HepG2 (cell line): Measurements from ENCODE around the gene EMILIN1. TPM values are rescaled to one million over a fixed set of nuclear protein-coding genes. Genes with fewer than 3 reads are reported as not detected.

Experiments
- AHR ChIP-seq: IDR thresholded peaks from 2 replicates; pipeline ENCODE4 v1.6.1; 2018; ENCODE audit warnings: missing genetic modification reagents, missing compliant biosample characterization
- ATF1 ChIP-seq: IDR thresholded peaks from 2 replicates; pipeline ENCODE4 v1.6.1; 2016; ENCODE audit warnings: mild to moderate bottlenecking, control low read depth
- HOXD1 ChIP-seq: sonication (generic); formaldehyde crosslinking; IDR thresholded peaks from 2 replicates; pipeline ENCODE4 v1.5.0; 2020; ENCODE audit warnings: missing genetic modification reagents
- NCOA2 ChIP-seq: sonication (generic); formaldehyde crosslinking; IDR thresholded peaks from 2 replicates; pipeline ENCODE4 v1.8.0; 2022; ENCODE audit warnings: inconsistent platforms
- NR2F2 ChIP-seq: IDR thresholded peaks from 2 replicates; pipeline ENCODE4 v1.6.1; 2012; ENCODE audit warnings: low read depth, inconsistent platforms, borderline replicate concordance
- PRDM10 ChIP-seq: sonication (generic); formaldehyde crosslinking; IDR thresholded peaks from 2 replicates; pipeline ENCODE4 v1.4.0; 2020; ENCODE audit warnings: low read depth, missing genetic modification reagents
- SMARCC2 ChIP-seq: fragments of 450-650 bp; IDR thresholded peaks from 2 replicates; pipeline ENCODE4 v1.6.1; 2017; ENCODE audit warnings: antibody characterized with exemption, mild to moderate bottlenecking
- TP53 ChIP-seq: sonication (generic); formaldehyde crosslinking; conservative IDR thresholded peaks from 2 replicates; pipeline ENCODE4 v1.4.0; 2020; ENCODE audit warnings: missing genetic modification reagents
- ZHX2 ChIP-seq, 2 experiments: sonication (generic) in 1 of 2; formaldehyde crosslinking in 1 of 2; IDR thresholded peaks; 2 replicates each; pipeline versions ENCODE4 v1.6.1 to v1.9.0; 2014 to 2022; ENCODE audit warnings: antibody characterized with exemption in 1 of 2, borderline replicate concordance in 1 of 2, inconsistent platforms in 1 of 2, low read depth in 1 of 2, missing genetic modification reagents in 1 of 2
- ZMAT5 ChIP-seq: sonication (generic); formaldehyde crosslinking; IDR thresholded peaks from 2 replicates; pipeline ENCODE4 v1.5.0; 2020; ENCODE audit warnings: mild to moderate bottlenecking, low read depth, missing genetic modification reagents, borderline replicate concordance
- ZNF18 ChIP-seq: sonication (generic); formaldehyde crosslinking; IDR thresholded peaks from 2 replicates; pipeline ENCODE4 v1.8.0; 2022; ENCODE audit warnings: mild to moderate bottlenecking, missing genetic modification reagents; ENCODE audit not compliant: insufficient replicate concordance
- ZNF317 ChIP-seq: sonication (generic); formaldehyde crosslinking; IDR thresholded peaks from 2 replicates; pipeline ENCODE4 v1.5.0; 2020; ENCODE audit warnings: mild to moderate bottlenecking, missing genetic modification reagents
- ZNF484 ChIP-seq: sonication (generic); formaldehyde crosslinking; IDR thresholded peaks from 2 replicates; pipeline ENCODE4 v1.5.1; 2020; ENCODE audit warnings: mild to moderate bottlenecking, low read depth, missing genetic modification reagents, borderline replicate concordance
- ZNF768 ChIP-seq: sonication (generic); formaldehyde crosslinking; IDR thresholded peaks from 2 replicates; pipeline ENCODE4 v1.4.0; 2020; ENCODE audit warnings: missing genetic modification reagents
- ZNF878 ChIP-seq: sonication (generic); formaldehyde crosslinking; IDR thresholded peaks from 2 replicates; pipeline ENCODE4 v1.8.1; 2023; ENCODE audit warnings: mild to moderate bottlenecking, missing genetic modification reagents, moderate library complexity
- polyA plus RNA-seq, 8 experiments: library from polyadenylated mRNA; depleted of rRNA in 3 of 8; stranded (reverse) in 7 of 8; unstranded in 1 of 8; fragments of >200 nt; fragmentation: Illumina TruSeq in 4 of 8; extraction: Trizol in 4 of 8; gene quantifications; 2 replicates each; pipeline versions ENCODE4 v1.2.1 to v1.2.3, GENCODE V29; 2011 to 2016; ENCODE audit warnings: low read depth in 4 of 8, missing spikeins in 1 of 8, mixed read lengths in 1 of 8; ENCODE audit not compliant: insufficient read depth in 1 of 8
- total RNA-seq, 5 experiments: library from RNA; depleted of rRNA; stranded (reverse); fragments of >200 nt; fragmentation: Illumina TruSeq; extraction: Trizol; gene quantifications; 2 replicates each; pipeline ENCODE4 v1.2.3, GENCODE V29; 2016; ENCODE audit warnings: low read depth in 1 of 5

EMILIN1 gene
- total and polyA plus RNA-seq, 2 of the 13 experiments (the other 11 are each of a cell fraction or from before 2014, with no cell fraction given), result 8.1 to 9.7 TPM

- TF ChIP-seq ZMAT5 (no peak), NR2F2 (peak; percentile 53; the same call in 1 of the 2 replicates), ZNF878 (CRISPR knock-in tag) (no peak), AHR (CRISPR knock-in tag) (peak; percentile 62), ZNF18 (no peak), ATF1 (CRISPR knock-in tag) (no peak), PRDM10 (no peak), ZNF768 (CRISPR knock-in tag) (peak; percentile 65), ZNF317 (peak; percentile 76; the same call in 1 of the 2 replicates), ZHX2 (IDR thresholded peaks at IDR 0.05; ENCODE audit: low read depth) (0 out of 2 replicates have a peak, but pooled peaks have one; percentile 10), ZHX2 (CRISPR knock-in tag; IDR thresholded peaks at IDR 0.05; ENCODE audit: borderline replicate concordance) (no peak), TP53 (CRISPR knock-in tag) (no peak), ZNF484 (CRISPR knock-in tag) (0 out of 2 replicates have a peak, but pooled peaks have one; percentile 18), HOXD1 (CRISPR knock-in tag) (no peak; the same call in 1 of the 2 replicates), NCOA2 (CRISPR knock-in tag) (peak; percentile 12; the same call in 1 of the 2 replicates), SMARCC2 (no peak)
Observed at GRCh38 chr2:27086724-27087593, 8.5 kb downstream of the EMILIN1 start, which contains the start of gene KHK (continued).
